ENCODE data around the gene STARD3.

GRCh38 chr17:39640591-39641031 lies 3.7 kb downstream of the STARD3 start:
- TF ChIP-seq CTCF (IDR thresholded peaks at IDR 0.05) = no peak
- no peak for TF ChIP-seq JUN (IDR thresholded peaks at IDR 0.05)
- TF ChIP-seq KDM1A (IDR thresholded peaks at IDR 0.05; ENCODE audit: low read depth) = no peak
- no peak for TF ChIP-seq POLR2A (IDR thresholded peaks at IDR 0.05; ENCODE audit: low read length)
